ENCODE results near the gene CHL1.

Gene CHL1

DNA sequence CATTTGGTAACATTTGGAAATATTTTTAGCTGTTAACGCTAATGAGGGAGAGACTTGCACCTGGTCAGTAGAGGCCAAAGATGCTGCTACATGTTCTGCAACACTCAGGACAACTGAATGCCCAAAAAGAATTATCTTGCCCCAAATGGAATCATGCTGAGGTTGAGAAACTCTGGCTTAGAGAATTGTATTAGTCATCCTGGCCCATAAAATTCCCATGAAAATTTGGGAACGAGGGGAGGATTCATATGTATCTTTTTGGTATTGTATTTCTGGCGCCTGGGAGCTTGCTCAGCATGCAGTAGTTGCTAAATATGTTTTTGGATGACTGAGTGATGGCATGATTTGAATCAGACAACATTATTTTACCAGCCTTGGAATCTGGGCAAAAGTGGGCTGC is 59.9 kb downstream of the CHL1 start:
- POLR2A ChIA-PET, result no interaction called here

DNA sequence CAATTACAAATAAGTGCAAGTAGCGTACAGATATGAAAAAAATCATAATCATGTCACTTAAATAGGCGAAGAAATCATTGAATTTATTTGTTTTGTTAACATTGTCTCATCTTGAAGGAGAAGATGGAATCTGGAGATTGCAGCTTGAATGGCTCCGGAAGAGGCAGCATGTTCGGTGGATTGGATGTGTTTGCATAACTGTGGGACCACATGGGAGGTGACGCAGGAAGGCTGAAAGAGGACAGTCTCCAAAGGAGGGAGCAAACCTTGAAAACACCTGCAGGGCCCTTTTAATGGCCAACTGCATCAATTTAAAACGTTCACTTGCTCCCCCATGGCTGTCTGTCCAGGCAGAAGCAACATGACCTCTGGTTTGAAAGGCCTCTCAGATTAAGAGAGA is 61.3 kb downstream of the CHL1 start:
- TF ChIP-seq, protein P1, sequence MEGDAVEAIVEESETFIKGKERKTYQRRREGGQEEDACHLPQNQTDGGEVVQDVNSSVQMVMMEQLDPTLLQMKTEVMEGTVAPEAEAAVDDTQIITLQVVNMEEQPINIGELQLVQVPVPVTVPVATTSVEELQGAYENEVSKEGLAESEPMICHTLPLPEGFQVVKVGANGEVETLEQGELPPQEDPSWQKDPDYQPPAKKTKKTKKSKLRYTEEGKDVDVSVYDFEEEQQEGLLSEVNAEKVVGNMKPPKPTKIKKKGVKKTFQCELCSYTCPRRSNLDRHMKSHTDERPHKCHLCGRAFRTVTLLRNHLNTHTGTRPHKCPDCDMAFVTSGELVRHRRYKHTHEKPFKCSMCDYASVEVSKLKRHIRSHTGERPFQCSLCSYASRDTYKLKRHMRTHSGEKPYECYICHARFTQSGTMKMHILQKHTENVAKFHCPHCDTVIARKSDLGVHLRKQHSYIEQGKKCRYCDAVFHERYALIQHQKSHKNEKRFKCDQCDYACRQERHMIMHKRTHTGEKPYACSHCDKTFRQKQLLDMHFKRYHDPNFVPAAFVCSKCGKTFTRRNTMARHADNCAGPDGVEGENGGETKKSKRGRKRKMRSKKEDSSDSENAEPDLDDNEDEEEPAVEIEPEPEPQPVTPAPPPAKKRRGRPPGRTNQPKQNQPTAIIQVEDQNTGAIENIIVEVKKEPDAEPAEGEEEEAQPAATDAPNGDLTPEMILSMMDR (IDR thresholded peaks at IDR 0.05; ENCODE audit: insufficient read depth, low read length, missing control alignments), result no peak
- H3K4me3 ChIP-seq (ENCODE audit: low read depth, low read length), result no peak overlapping the region
- DNase-seq (ENCODE audit: low read depth, low spot score), result no peak
- POLR2A ChIA-PET, result no interaction called here
- CTCF ChIA-PET, result no interaction called here

More for the DNA sequence above, 59.9 kb downstream of the CHL1 start:
- H3K4me3 ChIP-seq (ENCODE audit: low read depth, low read length), result no peak overlapping the region
- DNase-seq (ENCODE audit: low read depth, low spot score), result no peak
- CTCF ChIA-PET, result no interaction called here
- TF ChIP-seq, protein P1 (IDR thresholded peaks at IDR 0.05; ENCODE audit: insufficient read depth, low read length, missing control alignments), result no peak

DNA sequence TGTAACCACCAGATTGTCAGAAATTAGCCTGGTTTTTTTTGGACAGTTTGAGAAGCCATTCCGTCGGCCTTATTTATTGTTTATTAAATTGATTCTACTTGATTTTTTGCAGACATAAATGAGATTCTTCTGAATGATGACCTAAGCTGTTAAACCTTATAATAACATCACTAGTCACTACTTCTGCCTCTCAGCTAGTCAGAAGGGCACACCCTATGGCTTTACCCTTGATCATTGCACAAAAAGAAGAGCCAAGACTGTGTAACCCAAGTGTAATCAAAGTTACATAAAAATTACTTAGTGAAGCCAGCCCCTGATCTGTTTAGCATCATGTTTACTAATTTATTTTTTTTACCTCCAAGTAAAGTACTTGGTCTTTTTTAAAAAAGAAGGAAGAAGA is 64.3 kb downstream of the CHL1 start:
- DNase-seq (ENCODE audit: low read depth, low spot score), result no peak
- CTCF ChIA-PET, result no interaction called here
- POLR2A ChIA-PET, result no interaction called here
- TF ChIP-seq, protein P1 (IDR thresholded peaks at IDR 0.05; ENCODE audit: insufficient read depth, low read length, missing control alignments), result no peak
- no peak overlapping the region for H3K4me3 ChIP-seq (ENCODE audit: low read depth, low read length)

DNA sequence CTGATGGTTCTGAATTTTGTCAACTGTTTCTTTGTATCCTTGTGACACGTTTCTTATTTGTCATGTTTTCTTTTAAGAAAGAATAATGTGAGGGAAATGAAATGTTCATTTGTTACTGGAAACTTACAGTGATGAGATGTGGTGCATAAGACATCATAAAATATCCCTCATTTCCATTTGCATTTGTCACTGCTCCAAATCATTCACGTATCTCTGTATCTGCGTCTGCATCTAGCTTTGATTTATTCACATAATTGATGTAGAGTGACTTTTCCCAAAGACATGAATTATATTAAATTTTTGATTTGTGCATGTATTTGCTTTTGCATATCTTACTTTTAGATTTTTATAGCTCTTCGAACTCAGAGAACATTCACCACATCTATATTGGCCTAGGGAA is 66.8 kb downstream of the CHL1 start:
- ChIA-PET CTCF (no interaction called here), POLR2A (no interaction called here)
- H3K4me3 ChIP-seq (ENCODE audit: low read depth, low read length), result no peak overlapping the region
- no peak for DNase-seq (ENCODE audit: low read depth, low spot score)
- TF ChIP-seq, protein P1 (IDR thresholded peaks at IDR 0.05; ENCODE audit: insufficient read depth, low read length, missing control alignments), result no peak

DNA sequence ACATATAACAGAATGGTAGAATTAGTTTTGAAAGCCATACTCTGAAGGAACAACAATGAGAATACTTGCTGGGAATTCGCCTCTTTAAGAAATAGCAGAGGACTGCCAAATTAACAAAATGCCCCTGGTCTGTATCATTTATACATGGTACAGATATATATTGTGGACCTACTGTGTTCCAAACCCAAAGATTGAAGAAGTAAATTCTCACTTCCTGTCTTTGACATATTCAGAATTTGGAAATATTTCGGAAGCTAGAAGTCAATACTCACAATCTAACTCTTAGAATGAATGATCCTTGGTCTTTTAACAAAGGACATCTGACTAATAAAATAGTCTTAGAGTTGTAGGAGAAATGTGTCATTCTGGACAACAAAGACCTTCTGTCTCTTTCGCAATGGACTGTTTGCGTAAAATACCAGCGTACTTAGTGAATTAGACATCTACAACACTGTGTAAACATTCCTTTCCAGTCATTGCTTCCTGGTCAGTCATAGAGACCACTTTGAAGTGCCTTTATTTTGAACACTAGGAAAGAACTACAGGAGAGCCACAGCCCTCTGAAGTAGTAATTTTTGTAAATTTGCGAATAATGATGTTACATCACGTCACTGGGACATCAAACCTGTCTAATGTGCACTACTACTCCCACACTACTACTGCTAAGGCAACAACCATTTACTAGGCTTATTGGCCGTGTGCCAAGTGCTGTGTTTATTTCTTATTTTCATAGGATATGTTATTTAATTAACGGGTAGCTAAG is 68.0 kb downstream of the CHL1 start:
- ChIA-PET POLR2A (no interaction called here), CTCF (no interaction called here)
- DNase-seq (ENCODE audit: low read depth, low spot score), result no peak
- TF ChIP-seq, protein P1 (IDR thresholded peaks at IDR 0.05; ENCODE audit: insufficient read depth, low read length, missing control alignments), result no peak
- H3K4me3 ChIP-seq (ENCODE audit: low read depth, low read length), result no peak overlapping the region

DNA sequence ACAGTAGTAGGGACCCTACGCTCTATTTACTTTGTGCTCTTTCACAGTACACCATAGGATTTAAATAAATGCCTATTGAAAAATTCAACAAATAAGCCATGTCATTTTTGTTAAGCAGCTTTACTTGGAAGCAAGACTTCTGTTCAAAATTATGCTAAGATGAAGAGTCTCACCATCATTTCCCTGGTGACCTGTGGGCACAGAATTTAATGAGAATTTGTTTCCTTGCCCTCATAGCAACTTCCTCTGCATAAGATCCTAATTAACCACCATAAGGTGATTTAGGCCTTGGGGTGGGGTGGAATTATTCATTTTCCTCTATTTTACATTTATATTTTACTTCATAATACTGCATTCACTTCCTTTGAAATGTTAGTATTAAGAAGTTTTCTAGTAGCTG is 70.5 kb downstream of the CHL1 start:
- no peak overlapping the region for H3K4me3 ChIP-seq (ENCODE audit: low read depth, low read length)
- CTCF ChIA-PET, result no interaction called here
- POLR2A ChIA-PET, result no interaction called here
- no peak for DNase-seq (ENCODE audit: low read depth, low spot score)
- TF ChIP-seq, protein P1 (IDR thresholded peaks at IDR 0.05; ENCODE audit: insufficient read depth, low read length, missing control alignments), result no peak

Measured in AG04449 (cell line).